Measurements from ENCODE around the gene STXBP3.

DNA sequence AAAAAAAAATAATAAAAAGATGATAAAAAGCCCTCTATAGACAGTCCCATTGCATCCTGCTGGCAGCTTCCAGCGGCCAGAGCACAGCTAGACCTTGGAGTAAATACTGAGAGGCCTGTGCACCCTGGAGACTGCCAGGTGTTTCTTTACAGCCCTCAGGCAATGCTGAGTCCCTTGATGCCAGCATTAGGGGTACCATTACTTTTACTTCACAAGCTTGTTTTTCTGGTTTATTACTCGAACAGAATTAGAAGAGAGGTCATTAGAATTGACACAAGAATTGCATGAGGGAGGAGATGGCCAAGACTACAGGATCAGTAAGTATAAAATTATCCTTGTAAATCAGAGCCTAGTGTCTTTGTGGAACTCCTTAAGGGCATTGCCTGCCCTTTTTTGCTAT is 66.9 kb downstream of the STXBP3 start:
- TF ChIP-seq, protein P1, sequence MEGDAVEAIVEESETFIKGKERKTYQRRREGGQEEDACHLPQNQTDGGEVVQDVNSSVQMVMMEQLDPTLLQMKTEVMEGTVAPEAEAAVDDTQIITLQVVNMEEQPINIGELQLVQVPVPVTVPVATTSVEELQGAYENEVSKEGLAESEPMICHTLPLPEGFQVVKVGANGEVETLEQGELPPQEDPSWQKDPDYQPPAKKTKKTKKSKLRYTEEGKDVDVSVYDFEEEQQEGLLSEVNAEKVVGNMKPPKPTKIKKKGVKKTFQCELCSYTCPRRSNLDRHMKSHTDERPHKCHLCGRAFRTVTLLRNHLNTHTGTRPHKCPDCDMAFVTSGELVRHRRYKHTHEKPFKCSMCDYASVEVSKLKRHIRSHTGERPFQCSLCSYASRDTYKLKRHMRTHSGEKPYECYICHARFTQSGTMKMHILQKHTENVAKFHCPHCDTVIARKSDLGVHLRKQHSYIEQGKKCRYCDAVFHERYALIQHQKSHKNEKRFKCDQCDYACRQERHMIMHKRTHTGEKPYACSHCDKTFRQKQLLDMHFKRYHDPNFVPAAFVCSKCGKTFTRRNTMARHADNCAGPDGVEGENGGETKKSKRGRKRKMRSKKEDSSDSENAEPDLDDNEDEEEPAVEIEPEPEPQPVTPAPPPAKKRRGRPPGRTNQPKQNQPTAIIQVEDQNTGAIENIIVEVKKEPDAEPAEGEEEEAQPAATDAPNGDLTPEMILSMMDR (IDR thresholded peaks at IDR 0.05), result no peak
- TF ChIP-seq EZH2 (IDR thresholded peaks at IDR 0.05; ENCODE audit: borderline replicate concordance, insufficient read depth, low read depth, low read length, poor library complexity, severe bottlenecking), result no peak

Data from B cell (primary cell).